Measurements from ENCODE around the gene HOXD1.

- TF ChIP-seq CTCF (IDR thresholded peaks at IDR 0.05): no peak
- no peak for TF ChIP-seq POLR2AphosphoS5 (IDR thresholded peaks at IDR 0.05)
- no peak for TF ChIP-seq POLR2A (IDR thresholded peaks at IDR 0.05)
Measured at GRCh38 chr2:176162911-176163671, 25.4 kb upstream of the HOXD1 start.

Measured in upper lobe of left lung (tissue), 4 donors.